ENCODE measurements around the gene FAM163B. TPM values are rescaled to one million over a fixed set of nuclear protein-coding genes. Genes with fewer than 3 reads are reported as not detected.

FAM163B gene
- total and polyA plus RNA-seq, 2 experiments from 2014 or later = 0.60 to 1.3 TPM

DNA sequence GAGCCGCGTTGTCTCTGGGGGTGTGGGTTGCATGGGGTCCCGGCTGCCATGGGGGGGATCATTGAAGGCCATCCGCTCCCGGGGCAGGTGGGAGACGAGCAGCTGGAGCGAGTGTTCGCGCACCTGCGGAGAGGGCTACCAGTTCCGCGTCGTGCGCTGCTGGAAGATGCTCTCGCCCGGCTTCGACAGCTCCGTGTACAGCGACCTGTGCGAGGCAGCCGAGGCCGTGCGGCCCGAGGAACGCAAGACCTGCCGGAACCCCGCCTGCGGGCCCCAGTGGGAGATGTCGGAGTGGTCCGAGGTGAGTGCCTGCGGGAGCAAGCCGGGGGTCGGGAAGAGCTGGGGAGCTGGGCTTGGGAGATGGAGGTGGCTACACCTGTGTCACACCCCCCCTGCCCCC lies 41.0 kb downstream of the FAM163B start (continued):
- TF ChIP-seq ZNF462 (CRISPR knock-in tag; IDR thresholded peaks at IDR 0.05) = no peak
- no peak for TF ChIP-seq POLR2AphosphoS5 (IDR thresholded peaks at IDR 0.05; ENCODE audit: low read depth)
- TF ChIP-seq ZNF331 (CRISPR knock-in tag; IDR thresholded peaks at IDR 0.05; ENCODE audit: low read depth) = no peak
- TF ChIP-seq REST (IDR thresholded peaks at IDR 0.05; ENCODE audit: unreplicated experiment) = no peak
- no peak for TF ChIP-seq EZH2 (IDR thresholded peaks at IDR 0.05; ENCODE audit: low read depth, unreplicated experiment)
- TF ChIP-seq STAT1 (IDR thresholded peaks at IDR 0.05; ENCODE audit: unreplicated experiment) = no peak
- TF ChIP-seq JUNB (IDR thresholded peaks at IDR 0.05; ENCODE audit: unreplicated experiment) = no peak
